Measurements from ENCODE around the gene AOAH.

The AOAH gene

DNA sequence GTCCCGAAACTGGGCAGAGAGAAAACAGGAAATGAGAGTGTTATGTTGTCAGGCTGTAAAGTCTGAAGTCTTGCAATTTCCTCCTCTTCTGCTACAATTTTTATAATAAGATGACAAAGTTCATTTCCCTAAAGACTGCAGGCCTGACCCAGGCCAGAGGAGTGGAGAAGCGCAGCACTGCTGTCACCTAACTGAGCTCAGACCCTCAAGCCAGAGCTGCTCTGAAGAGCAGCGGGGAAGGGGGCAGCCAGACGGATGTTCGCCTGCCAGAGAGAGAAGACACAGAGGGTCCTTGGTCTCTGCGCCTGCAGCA is 12.6 kb upstream of the AOAH start:
- Histone ChIP-seq H3K27me3 (ENCODE audit: insufficient read depth, poor library complexity, severe bottlenecking) (no peaks in the 10 kb centered on the region), H3K4me3 (replicated peaks; ENCODE audit: insufficient read depth, low read length) (peak overlapping the region; percentile 7), H3K27ac (replicated peaks) (peak overlapping the region; percentile 71)
- peak in 1 of 2 experiments; percentile 55 for DNase-seq (ENCODE audit: low read depth in 1 of 2, low spot score in 1 of 2)
- TF ChIP-seq SPI1 (IDR thresholded peaks at IDR 0.05; ENCODE audit: borderline replicate concordance, low read depth) (peak; percentile 79), GABPA (IDR thresholded peaks at IDR 0.05; ENCODE audit: low read depth) (0 out of 2 replicates have a peak, but pooled peaks have one; percentile 22)
- TF ChIP-seq, protein P1, sequence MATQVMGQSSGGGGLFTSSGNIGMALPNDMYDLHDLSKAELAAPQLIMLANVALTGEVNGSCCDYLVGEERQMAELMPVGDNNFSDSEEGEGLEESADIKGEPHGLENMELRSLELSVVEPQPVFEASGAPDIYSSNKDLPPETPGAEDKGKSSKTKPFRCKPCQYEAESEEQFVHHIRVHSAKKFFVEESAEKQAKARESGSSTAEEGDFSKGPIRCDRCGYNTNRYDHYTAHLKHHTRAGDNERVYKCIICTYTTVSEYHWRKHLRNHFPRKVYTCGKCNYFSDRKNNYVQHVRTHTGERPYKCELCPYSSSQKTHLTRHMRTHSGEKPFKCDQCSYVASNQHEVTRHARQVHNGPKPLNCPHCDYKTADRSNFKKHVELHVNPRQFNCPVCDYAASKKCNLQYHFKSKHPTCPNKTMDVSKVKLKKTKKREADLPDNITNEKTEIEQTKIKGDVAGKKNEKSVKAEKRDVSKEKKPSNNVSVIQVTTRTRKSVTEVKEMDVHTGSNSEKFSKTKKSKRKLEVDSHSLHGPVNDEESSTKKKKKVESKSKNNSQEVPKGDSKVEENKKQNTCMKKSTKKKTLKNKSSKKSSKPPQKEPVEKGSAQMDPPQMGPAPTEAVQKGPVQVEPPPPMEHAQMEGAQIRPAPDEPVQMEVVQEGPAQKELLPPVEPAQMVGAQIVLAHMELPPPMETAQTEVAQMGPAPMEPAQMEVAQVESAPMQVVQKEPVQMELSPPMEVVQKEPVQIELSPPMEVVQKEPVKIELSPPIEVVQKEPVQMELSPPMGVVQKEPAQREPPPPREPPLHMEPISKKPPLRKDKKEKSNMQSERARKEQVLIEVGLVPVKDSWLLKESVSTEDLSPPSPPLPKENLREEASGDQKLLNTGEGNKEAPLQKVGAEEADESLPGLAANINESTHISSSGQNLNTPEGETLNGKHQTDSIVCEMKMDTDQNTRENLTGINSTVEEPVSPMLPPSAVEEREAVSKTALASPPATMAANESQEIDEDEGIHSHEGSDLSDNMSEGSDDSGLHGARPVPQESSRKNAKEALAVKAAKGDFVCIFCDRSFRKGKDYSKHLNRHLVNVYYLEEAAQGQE (IDR thresholded peaks at IDR 0.05; ENCODE audit: insufficient replicate concordance, low read depth) = no peak

DNA sequence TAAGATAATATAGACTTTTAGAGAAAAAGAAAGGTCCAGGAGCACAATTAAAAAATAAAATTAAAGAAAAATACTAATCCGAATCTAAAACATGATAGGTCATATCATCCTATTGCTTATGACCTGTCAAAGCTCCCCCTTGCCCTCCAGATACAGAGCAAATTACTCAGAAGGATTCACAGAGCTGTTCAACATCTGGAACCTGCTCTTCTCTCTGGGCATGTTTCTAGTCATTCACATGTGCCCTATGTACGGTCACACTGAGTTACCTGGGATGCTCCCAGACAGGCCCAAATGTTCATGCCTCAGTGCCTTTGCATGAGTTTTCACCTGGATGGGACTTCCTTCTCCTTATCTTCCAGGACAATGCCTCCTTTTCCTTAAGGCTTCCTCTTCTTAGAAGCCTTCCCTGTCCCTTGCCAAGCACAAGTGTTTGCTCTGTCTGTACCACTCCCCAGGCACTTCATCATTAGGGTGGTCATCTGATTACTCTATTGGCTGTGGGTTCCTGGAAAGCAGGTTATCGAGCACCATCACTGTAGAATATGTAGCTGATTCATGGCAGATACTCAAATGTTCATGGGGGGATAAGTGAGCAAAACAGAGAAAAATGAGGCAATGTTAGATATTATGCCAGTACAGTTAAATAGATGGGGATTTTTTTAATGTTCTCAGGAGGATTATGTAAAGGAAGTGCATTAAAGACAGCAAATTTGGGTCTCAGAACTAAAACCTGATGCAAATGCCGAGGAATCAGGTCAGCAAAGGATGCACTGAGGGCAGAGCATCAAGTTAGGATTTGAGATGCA is 12.0 kb upstream of the AOAH start:
- Histone ChIP-seq H3K27me3 (ENCODE audit: insufficient read depth, poor library complexity, severe bottlenecking) (no peaks in the 10 kb centered on the region), H3K27ac (replicated peaks) (peak overlapping the region; percentile 71), H3K4me3 (replicated peaks; ENCODE audit: insufficient read depth, low read length) (no peak overlapping the region)
- DNase-seq (ENCODE audit: low read depth in 1 of 2, low spot score in 1 of 2) = no peak
- TF ChIP-seq SPI1 (IDR thresholded peaks at IDR 0.05; ENCODE audit: borderline replicate concordance, low read depth) (no peak), POLR2AphosphoS5 (IDR thresholded peaks at IDR 0.05; ENCODE audit: low read depth) (no peak), CTCF (IDR thresholded peaks at IDR 0.05; ENCODE audit: insufficient read depth, low read length) (no peak), GABPA (IDR thresholded peaks at IDR 0.05; ENCODE audit: low read depth) (no peak)
- TF ChIP-seq, protein P1 (IDR thresholded peaks at IDR 0.05; ENCODE audit: insufficient replicate concordance, low read depth) = no peak

- DNase-seq (ENCODE audit: low read depth in 1 of 2, low spot score in 1 of 2) = no peak
- Histone ChIP-seq H3K4me3 (replicated peaks; ENCODE audit: insufficient read depth, low read length) (no peak overlapping the region), H3K27me3 (ENCODE audit: insufficient read depth, poor library complexity, severe bottlenecking) (no peaks in the 10 kb centered on the region), H3K27ac (replicated peaks) (no peak overlapping the region)
- TF ChIP-seq, protein P1 (IDR thresholded peaks at IDR 0.05; ENCODE audit: insufficient replicate concordance, low read depth) = no peak
These were observed 10.9 kb upstream of the AOAH start for GRCh38 chr7:36735172-36735571.

- Histone ChIP-seq H3K27me3 (ENCODE audit: insufficient read depth, poor library complexity, severe bottlenecking) (no peaks in the 10 kb centered on the region), H3K27ac (replicated peaks) (no peak overlapping the region), H3K4me3 (replicated peaks; ENCODE audit: insufficient read depth, low read length) (no peak overlapping the region)
- TF ChIP-seq SPI1 (IDR thresholded peaks at IDR 0.05; ENCODE audit: borderline replicate concordance, low read depth) (no peak), POLR2AphosphoS5 (IDR thresholded peaks at IDR 0.05; ENCODE audit: low read depth) (no peak), GABPA (IDR thresholded peaks at IDR 0.05; ENCODE audit: low read depth) (no peak), CTCF (IDR thresholded peaks at IDR 0.05; ENCODE audit: insufficient read depth, low read length) (no peak)
- TF ChIP-seq, protein P1 (IDR thresholded peaks at IDR 0.05; ENCODE audit: insufficient replicate concordance, low read depth) = no peak
- no peak for DNase-seq (ENCODE audit: low read depth in 1 of 2, low spot score in 1 of 2)
These were observed 10.4 kb upstream of the AOAH start for GRCh38 chr7:36734731-36735130.
